ENCODE measurements around the gene CEP57.
"Not testable (repeated sequence)": the region's sequence is repeated elsewhere in the genome, so short reads cannot be mapped to it uniquely, and the experiment has no call there.

The CEP57 gene

GRCh38 chr11:95849087-95849825, 59.0 kb downstream of the CEP57 start:
- H3K9ac ChIP-seq = no peak overlapping the region
- no peak overlapping the region for H3K4me3 ChIP-seq (ENCODE audit: low read depth, low read length)
- no peaks in the 10 kb centered on the region for H3K9me3 ChIP-seq (ENCODE audit: control insufficient read depth, low read length)
- H3K4me2 ChIP-seq (ENCODE audit: low read length) = no peak overlapping the region
- no peak overlapping the region for H3K27ac ChIP-seq
- H2AFZ ChIP-seq = no peak overlapping the region
- no peak for TF ChIP-seq CTCF (IDR thresholded peaks at IDR 0.05)
- no peaks in the 10 kb centered on the region for H3K27me3 ChIP-seq (ENCODE audit: control insufficient read depth, insufficient read depth, low read length)
- no peaks in the 10 kb centered on the region for H3K4me1 ChIP-seq
- H3K79me2 ChIP-seq = no peaks in the 10 kb centered on the region
- H3K36me3 ChIP-seq (ENCODE audit: control insufficient read depth, insufficient read depth, low read length) = no peaks in the 10 kb centered on the region

- no peak for TF ChIP-seq CTCF (IDR thresholded peaks at IDR 0.05)
- H2AFZ ChIP-seq = no peak overlapping the region
- H3K9me3 ChIP-seq (ENCODE audit: control insufficient read depth, low read length) = no peaks in the 10 kb centered on the region
- H3K4me1 ChIP-seq = no peaks in the 10 kb centered on the region
- no peak overlapping the region for H3K27ac ChIP-seq
- no peak overlapping the region for H3K9ac ChIP-seq
- H3K79me2 ChIP-seq = no peaks in the 10 kb centered on the region
- H3K4me2 ChIP-seq (ENCODE audit: low read length) = no peak overlapping the region
- H3K27me3 ChIP-seq (ENCODE audit: control insufficient read depth, insufficient read depth, low read length) = no peaks in the 10 kb centered on the region
- no peaks in the 10 kb centered on the region for H3K36me3 ChIP-seq (ENCODE audit: control insufficient read depth, insufficient read depth, low read length)
- no peak overlapping the region for H3K4me3 ChIP-seq (ENCODE audit: low read depth, low read length)
These were observed 59.8 kb downstream of the CEP57 start for GRCh38 chr11:95850137-95850536.

- Histone ChIP-seq H3K79me2 (no peaks in the 10 kb centered on the region), H3K9me3 (ENCODE audit: control insufficient read depth, low read length) (no peaks in the 10 kb centered on the region), H3K4me2 (ENCODE audit: low read length) (no peak overlapping the region), H3K27ac (no peak overlapping the region), H3K27me3 (ENCODE audit: control insufficient read depth, insufficient read depth, low read length) (no peaks in the 10 kb centered on the region), H3K36me3 (ENCODE audit: control insufficient read depth, insufficient read depth, low read length) (no peaks in the 10 kb centered on the region), H3K4me3 (ENCODE audit: low read depth, low read length) (no peak overlapping the region), H3K9ac (no peak overlapping the region), H2AFZ (no peak overlapping the region), H3K4me1 (no peaks in the 10 kb centered on the region)
- TF ChIP-seq CTCF (IDR thresholded peaks at IDR 0.05) = no peak
These were observed 62.8 kb downstream of the CEP57 start for GRCh38 chr11:95853138-95853537.

GRCh38 chr11:95853862-95854261, 63.6 kb downstream of the CEP57 start:
- Histone ChIP-seq H3K36me3 (ENCODE audit: control insufficient read depth, insufficient read depth, low read length) (no peaks in the 10 kb centered on the region), H3K4me1 (no peaks in the 10 kb centered on the region), H3K79me2 (no peaks in the 10 kb centered on the region), H2AFZ (no peak overlapping the region), H3K9me3 (ENCODE audit: control insufficient read depth, low read length) (no peaks in the 10 kb centered on the region), H3K27ac (no peak overlapping the region), H3K27me3 (ENCODE audit: control insufficient read depth, insufficient read depth, low read length) (no peaks in the 10 kb centered on the region), H3K4me2 (ENCODE audit: low read length) (no peak overlapping the region), H3K9ac (no peak overlapping the region), H3K4me3 (ENCODE audit: low read depth, low read length) (no peak overlapping the region)
- TF ChIP-seq CTCF (IDR thresholded peaks at IDR 0.05) = no peak

GRCh38 chr11:95854362-95854761, 64.1 kb downstream of the CEP57 start:
- not testable (repeated sequence) for H3K36me3 ChIP-seq (ENCODE audit: control insufficient read depth, insufficient read depth, low read length); H3K27me3 ChIP-seq (ENCODE audit: control insufficient read depth, insufficient read depth, low read length); H3K4me2 ChIP-seq (ENCODE audit: low read length); H3K27ac ChIP-seq; H2AFZ ChIP-seq; H3K4me1 ChIP-seq; H3K9ac ChIP-seq; H3K4me3 ChIP-seq (ENCODE audit: low read depth, low read length); H3K9me3 ChIP-seq (ENCODE audit: control insufficient read depth, low read length); H3K79me2 ChIP-seq

- not testable (repeated sequence) for H2AFZ ChIP-seq; H3K4me3 ChIP-seq (ENCODE audit: low read depth, low read length); H3K9ac ChIP-seq; H3K9me3 ChIP-seq (ENCODE audit: control insufficient read depth, low read length); H3K4me1 ChIP-seq; H3K79me2 ChIP-seq; H3K27ac ChIP-seq; H3K4me2 ChIP-seq (ENCODE audit: low read length); H3K27me3 ChIP-seq (ENCODE audit: control insufficient read depth, insufficient read depth, low read length); H3K36me3 ChIP-seq (ENCODE audit: control insufficient read depth, insufficient read depth, low read length)
These were observed 69.7 kb downstream of the CEP57 start for GRCh38 chr11:95860024-95860423.

Measured in parathyroid adenoma (tissue), 2 donors.